ENCODE measurements around the gene MEI1. TPM values are rescaled to one million over a fixed set of nuclear protein-coding genes. Genes with fewer than 3 reads are reported as not detected.

Gene MEI1
- total RNA-seq, 1 experiment from 2014 or later = 0.20 TPM

- Mint-ChIP-seq H3K4me1 (peaks cover 40 to 43% of the 10 kb centered on the region in 2 experiments), H3K27me3 (ENCODE audit: low read depth) (no peaks in the 10 kb centered on the region), H3K36me3 (ENCODE audit: insufficient read depth in 1 of 3, low read depth in 3 of 3) (peaks cover 13 to 16% (median 15%) of the 10 kb centered on the region in 3 experiments), H3K4me3 (peak overlapping the region; percentile 12 to 62; a peak in 3 of 5 replicates), H3K9me3 (no peaks in the 10 kb centered on the region), H3K27ac (peak overlapping the region; percentile 70 to 100 (median 100))
- Histone ChIP-seq H2AK5ac (ENCODE audit: insufficient read length, low read length) (no peak overlapping the region), H3K27me3 (ENCODE audit: insufficient read depth, low read length) (no peaks in the 10 kb centered on the region), H3K23me2 (ENCODE audit: insufficient read length, low read depth, low read length, poor library complexity, severe bottlenecking) (peaks cover 11% of the 10 kb centered on the region), H3K4me2 (ENCODE audit: insufficient read depth, insufficient read length, low read length) (peak overlapping the region; percentile 63), H3K4me1 (ENCODE audit: insufficient read depth, low read length) (peaks cover 3% of the 10 kb centered on the region; the same call in 1 of the 2 replicates), H2BK20ac (ENCODE audit: low read depth, low read length, poor library complexity, severe bottlenecking) (no peak overlapping the region), H3K56ac (ENCODE audit: insufficient read length, low read depth, low read length) (no peak overlapping the region), H3K23ac (ENCODE audit: insufficient read length, low read depth, low read length) (no peak overlapping the region), H2BK5ac (ENCODE audit: insufficient read length, low read length) (no peak overlapping the region), H4K5ac (ENCODE audit: insufficient read length, low read depth, low read length) (no peak overlapping the region), H2AFZ (ENCODE audit: low read length) (no peak overlapping the region), H3K18ac (ENCODE audit: insufficient read length, low read depth, low read length) (no peak overlapping the region), H2BK120ac (ENCODE audit: low read depth, low read length, poor library complexity, severe bottlenecking) (no peak overlapping the region), H3K79me1 (ENCODE audit: insufficient read depth, low read depth, low read length, poor library complexity, severe bottlenecking) (no peaks in the 10 kb centered on the region), H4K8ac (replicated peaks; ENCODE audit: insufficient read length, low read depth, low read length) (no peak overlapping the region), H4K91ac (ENCODE audit: insufficient read length, low read depth, low read length) (no peak overlapping the region), H3K9ac (ENCODE audit: extremely low read depth, insufficient read length, low read length) (no peak overlapping the region), H4K20me1 (ENCODE audit: control insufficient read depth, insufficient read depth, insufficient read length) (no peaks in the 10 kb centered on the region), H3K79me2 (ENCODE audit: insufficient read depth, low read length) (peaks cover 22% of the 10 kb centered on the region; the same call in 1 of the 2 replicates), H2BK12ac (ENCODE audit: insufficient read length, low read depth, low read length) (no peak overlapping the region), H3K4ac (ENCODE audit: low read depth, low read length) (no peak overlapping the region), H3T11ph (ENCODE audit: low read length) (no peak overlapping the region), H3K27ac (ENCODE audit: insufficient read length, low read depth, low read length) (peak overlapping the region; percentile 99), H3K14ac (ENCODE audit: insufficient read depth, low read length) (no peak overlapping the region), H2BK15ac (ENCODE audit: low read depth, low read length) (peak overlapping the region; percentile 2; the same call in 1 of the 2 replicates), H3K9me3 (ENCODE audit: control insufficient read depth, low read depth, low read length) (no peaks in the 10 kb centered on the region)
- TF ChIP-seq CTCF (conservative IDR thresholded peaks at IDR 0.05) = no peak
- no CpG with 5 or more reads among the region's 6 CpGs for WGBS (ENCODE audit: extremely low coverage, insufficient read length, low lambda C conversion rate)
- no peak for DNase-seq
Measured at GRCh38 chr22:41831383-41831782, 132.1 kb downstream of the MEI1 start.

Measured in H9 (cell line).